K562 (cell line): ENCODE results near the gene PBX2. TPM values are rescaled to one million over a fixed set of nuclear protein-coding genes. Genes with fewer than 3 reads are reported as not detected.

Experiments
- ATAC-seq: fragments of 200-7000 bp; cut with Tn5 transposase; 3 replicates; pipeline ENCODE4 v1.9.1; 2020; ENCODE audit warnings: moderate library complexity
- BruUV-seq: library from RNA; stranded (reverse); fragments of 400-500 nt; replicated peaks from 2 replicates; lab custom pipeline; 2021; lab: Mats Ljungman, UMichigan
- CTCF ChIA-PET: fragments of 300-600 bp; formaldehyde crosslinking; extraction: SDS; loops from one replicate; lab custom pipeline; 2021; ENCODE audit warnings: low intra/inter-chr PET ratio; lab: Yijun Ruan, JAX
- POLR2A ChIA-PET: fragments of 300-600, 350-650 bp; sonication (Branson Sonifier 250); formaldehyde crosslinking; extraction: SDS; loops from one replicate; lab custom pipeline; 2021; ENCODE audit warnings: antibody characterized with exemption, inconsistent platforms; lab: Yijun Ruan, JAX
- DNase-seq, 4 experiments: peaks; one replicate each; pipeline versions ENCODE4 v3.0.0 to v3.0.0-alpha.2; 2011 to 2018; ENCODE audit warnings: low spot score in 3 of 4, mixed read lengths in 3 of 4; ENCODE audit errors: extremely low read depth in 1 of 4
- FAIRE-seq: peaks from 2 replicates; lab custom pipeline; 2011; peaks lifted over from hg19 to GRCh38; lab: Jason Lieb, UNC
- H2AFZ ChIP-seq: 2 replicates; pipeline ENCODE4 v1.6.0; 2011; ENCODE audit warnings: low read depth, low read length, control low read depth, inconsistent platforms
- H3K27ac ChIP-seq: fragments of 200-600 bp; 3 replicates; pipeline ENCODE4 v1.8.0; 2011; ENCODE audit warnings: low read depth, mild to moderate bottlenecking, control low read depth, inconsistent platforms, low read length, moderate library complexity, mixed read lengths; ENCODE audit errors: extremely low read depth
- H3K27me3 ChIP-seq, 2 experiments: fragments of 300-600 bp in 1 of 2; 2 replicates in 1 of 2; 3 replicates in 1 of 2; pipeline versions ENCODE4 v1.6.0 to v1.8.0; 2011; ENCODE audit warnings: inconsistent platforms in 2 of 2, low read length in 2 of 2, mild to moderate bottlenecking in 1 of 2, mixed read lengths in 1 of 2, moderate library complexity in 1 of 2; ENCODE audit not compliant: control insufficient read depth in 2 of 2, insufficient read depth in 2 of 2
- H3K36me3 ChIP-seq: fragments of 300-600 bp; 3 replicates; pipeline ENCODE4 v1.8.0; 2011; ENCODE audit warnings: mild to moderate bottlenecking, low read length, inconsistent platforms; ENCODE audit not compliant: control insufficient read depth, insufficient read depth
- H3K4me1 ChIP-seq, 2 experiments: fragments of 200-600 bp in 1 of 2; replicated peaks in 1 of 2; 2 replicates in 1 of 2; 3 replicates in 1 of 2; pipeline versions ENCODE4 v1.5.1 to v1.8.0; 2011; ENCODE audit warnings: inconsistent platforms in 2 of 2, low read length in 2 of 2, mild to moderate bottlenecking in 1 of 2, mixed read lengths in 1 of 2, moderate library complexity in 1 of 2; ENCODE audit not compliant: control insufficient read depth in 2 of 2, insufficient read depth in 2 of 2
- H3K4me2 ChIP-seq: 2 replicates; pipeline ENCODE4 v1.6.1; 2011; ENCODE audit warnings: low read length, control low read depth, inconsistent platforms, mixed read lengths; ENCODE audit not compliant: insufficient read depth
- H3K4me3 ChIP-seq: fragments of 200-600 bp; sonication (generic), shearing (Covaris generic); 2 replicates; pipeline ENCODE4 v1.5.1; 2016; ENCODE audit warnings: control low read depth, inconsistent platforms
- H3K79me2 ChIP-seq: fragments of 200-600 bp; 3 replicates; pipeline ENCODE4 v1.8.0; 2011; ENCODE audit warnings: low read length, inconsistent platforms; ENCODE audit not compliant: control insufficient read depth, insufficient read depth
- H3K9ac ChIP-seq, 2 experiments: 2 replicates each; pipeline versions ENCODE4 v1.6.0 to v1.6.1; 2011; ENCODE audit warnings: low read depth in 2 of 2, low read length in 2 of 2, control low read depth in 1 of 2, inconsistent platforms in 1 of 2, mild to moderate bottlenecking in 1 of 2, mixed read lengths in 1 of 2; ENCODE audit not compliant: insufficient read depth in 1 of 2
- H3K9me1 ChIP-seq: one replicate; pipeline ENCODE4 v1.6.0; 2011; ENCODE audit warnings: inconsistent platforms, mild to moderate bottlenecking, low read length, moderate library complexity; ENCODE audit not compliant: control insufficient read depth, insufficient read depth
- H3K9me3 ChIP-seq: replicated peaks from 2 replicates; pipeline ENCODE4 v1.5.1; 2011; ENCODE audit warnings: low read depth, low read length, inconsistent platforms; ENCODE audit not compliant: control insufficient read depth, insufficient read depth
- H4K20me1 ChIP-seq: replicated peaks from 2 replicates; pipeline ENCODE4 v1.6.1; 2011; ENCODE audit warnings: low read length, inconsistent platforms, mixed read lengths; ENCODE audit not compliant: control insufficient read depth, insufficient read depth
- CSDE1 ChIP-seq, 2 experiments: fragments of 450-650 bp; IDR thresholded peaks; 2 replicates each; pipeline ENCODE4 v1.6.1; 2016; ENCODE audit warnings: mild to moderate bottlenecking in 1 of 2
- DIDO1 ChIP-seq: fragments of 450-650 bp; IDR thresholded peaks from 2 replicates; pipeline ENCODE4 v1.6.1; 2016; ENCODE audit warnings: low read depth, missing biosample characterization, missing genetic modification characterization
- GATAD2B ChIP-seq: fragments of 450-650 bp; IDR thresholded peaks from 2 replicates; pipeline ENCODE4 v1.6.1; 2017; ENCODE audit warnings: mild to moderate bottlenecking, borderline replicate concordance
- HLTF ChIP-seq: fragments of 450-650 bp; IDR thresholded peaks from 2 replicates; pipeline ENCODE4 v1.6.1; 2016
- ILK ChIP-seq: fragments of 450-650 bp; IDR thresholded peaks from 2 replicates; pipeline ENCODE4 v1.6.1; 2016; ENCODE audit warnings: missing genetic modification characterization, low read depth, mild to moderate bottlenecking, missing compliant biosample characterization, moderate library complexity, borderline replicate concordance
- MTA1 ChIP-seq: fragments of 450-650 bp; IDR thresholded peaks from 2 replicates; pipeline ENCODE4 v1.6.1; 2017; ENCODE audit warnings: borderline replicate concordance
- NFIC ChIP-seq: fragments of 450-650 bp; IDR thresholded peaks from 2 replicates; pipeline ENCODE4 v1.6.1; 2017; ENCODE audit warnings: mild to moderate bottlenecking, inconsistent platforms
- ZEB2 ChIP-seq: fragments of 450-650 bp; IDR thresholded peaks from 2 replicates; pipeline ENCODE4 v1.6.1; 2016
- WGBS: fragments of 100-300 bp; shearing (Covaris generic); methylation state at CpG from one replicate; pipeline ENCODE4 v1.1.6; 2016; ENCODE audit warnings: low coverage, mixed read lengths; ENCODE audit not compliant: insufficient coverage; ENCODE audit errors: missing lambda C conversion rate; 5-methylcytosine and 5-hydroxymethylcytosine counted together
- in situ Hi-C: fragments of 300-500 bp; cut with MboI; formaldehyde crosslinking; loops from 4 replicates; pipeline ENCODE4 v1.15.0; 2018; ENCODE audit warnings: inconsistent platforms, mixed read lengths
- intact Hi-C: fragments of 100-400 bp; cut with micrococcal nuclease; formaldehyde crosslinking; loops from 2 replicates; pipeline ENCODE4 v1.14.2; 2022
- polyA plus RNA-seq, 8 experiments: library from polyadenylated mRNA; depleted of rRNA in 4 of 8; stranded (reverse) in 5 of 8; unstranded in 3 of 8; fragments of >200 nt; fragmentation: Nextera tagmentation in 2 of 8; fragmentation: Illumina TruSeq in 1 of 8; extraction: Ambion mirVana in 2 of 8; extraction: Trizol in 1 of 8; gene quantifications; 2 replicates each; pipeline versions ENCODE4 v1.2.1 to v1.2.3, GENCODE V29; 2011 to 2014; ENCODE audit warnings: inconsistent platforms in 1 of 8, missing spikeins in 1 of 8
- total RNA-seq, 7 experiments: library from RNA; depleted of rRNA in 6 of 7; stranded (reverse); fragments of >200 nt in 6 of 7; fragmentation: Illumina TruSeq in 2 of 7; extraction: Trizol in 2 of 7; gene quantifications; 2 replicates each; pipeline versions ENCODE4 v1.2.1 to v1.2.3, GENCODE V29; 2011 to 2021; ENCODE audit warnings: low replicate concordance in 1 of 7

Gene PBX2
- total and polyA plus RNA-seq, 9 of the 15 experiments (the other 6 are each of a cell fraction or from before 2014, with no cell fraction given) = 1.9 to 134 (median 62.5) TPM

- no peaks in the 10 kb centered on the region for H3K9me3 ChIP-seq
- no peak overlapping the region for H3K4me2 ChIP-seq
- TF ChIP-seq HLTF (no peak), NFIC (0 out of 2 replicates have a peak, but pooled peaks have one; percentile 4)
- peak overlapping the region in 1 of 2 experiments; percentile 37; a peak in 2 of 4 replicates for H3K9ac ChIP-seq
- H3K4me3 ChIP-seq = no peak overlapping the region
- H4K20me1 ChIP-seq = no peaks in the 10 kb centered on the region
- H3K79me2 ChIP-seq = no peaks in the 10 kb centered on the region
- no peaks in the 10 kb centered on the region for H3K9me1 ChIP-seq
- FAIRE-seq = no peak
- in situ Hi-C loops = no loop called here
- BruUV-seq = no TSS peak
- H2AFZ ChIP-seq = no peak overlapping the region
- ChIA-PET POLR2A (interaction anchor here (0.5 to 1.9 kb wide), 6 partner anchors 8 to 76 kb away, joined by 3 to 10 read pairs (median 4); partner anchors contain the start of genes ATF6B and PBX2), CTCF (no interaction called here)
- ATAC-seq = no peak
- 7% methylated on average over 9 of the region's 9 CpGs for WGBS
- peaks cover 3 to 18% of the 10 kb centered on the region in 2 experiments; a peak in 3 of 5 replicates for H3K4me1 ChIP-seq
- no peaks in the 10 kb centered on the region for H3K36me3 ChIP-seq
- H3K27ac ChIP-seq = no peak overlapping the region
- peaks cover 10 to 12% of the 10 kb centered on the region in 2 experiments; a peak in 4 of 5 replicates for H3K27me3 ChIP-seq
- intact Hi-C loops = no loop called here
- DNase-seq = no peak
Measured at GRCh38 chr6:32203426-32204267, 13.6 kb upstream of the PBX2 start.

GRCh38 chr6:32202186-32202585 lies 12.2 kb upstream of the PBX2 start:
- peak overlapping the region in 1 of 2 experiments; percentile 43; a peak in 2 of 4 replicates for H3K9ac ChIP-seq
- POLR2A ChIA-PET = interaction anchor here (1.8 kb wide), 1 partner anchor 12 kb away, joined by 10 read pairs; the partner anchor contains the start of gene PBX2
- H3K36me3 ChIP-seq = no peaks in the 10 kb centered on the region
- no peak overlapping the region for H3K27ac ChIP-seq
- H2AFZ ChIP-seq = no peak overlapping the region; the same call in 1 of the 2 replicates
- H3K4me1 ChIP-seq = peaks cover 7 to 24% of the 10 kb centered on the region in 2 experiments
- H3K4me3 ChIP-seq = no peak overlapping the region
- no peaks in the 10 kb centered on the region for H3K9me3 ChIP-seq
- intact Hi-C loops (no loop called here), in situ Hi-C loops (no loop called here)
- peaks cover 10 to 12% of the 10 kb centered on the region in 2 experiments; a peak in 4 of 5 replicates for H3K27me3 ChIP-seq
- no peak overlapping the region for H3K4me2 ChIP-seq
- DNase-seq (no peak), ATAC-seq (no peak), FAIRE-seq (no peak)
- CTCF ChIA-PET = interaction anchor here (0.6 kb wide), 1 partner anchor 34 kb away, joined by 3 read pairs; no protein-coding TSS in a partner anchor
- H3K79me2 ChIP-seq = no peaks in the 10 kb centered on the region
- BruUV-seq = no TSS peak
- WGBS = 19% methylated on average over 9 of the region's 9 CpGs
- H4K20me1 ChIP-seq = no peaks in the 10 kb centered on the region
- no peaks in the 10 kb centered on the region for H3K9me1 ChIP-seq
- TF ChIP-seq ILK (tag) (no peak), CSDE1 (IDR thresholded peaks at IDR 0.05) (no peak), ZEB2 (no peak), DIDO1 (tag) (no peak), MTA1 (no peak), GATAD2B (no peak)
